HCT116 (cell line): ENCODE results near the gene CDH16.

ENCODE experiments used
- ATF3 ChIP-seq: IDR thresholded peaks from 2 replicates; pipeline ENCODE4 v1.6.1; 2012
- CBX3 ChIP-seq: IDR thresholded peaks from 2 replicates; pipeline ENCODE4 v1.6.1; 2012; ENCODE audit warnings: low read depth
- EGR1 ChIP-seq: IDR thresholded peaks from 2 replicates; pipeline ENCODE4 v1.6.1; 2012; ENCODE audit warnings: low read depth
- ELF1 ChIP-seq: IDR thresholded peaks from 2 replicates; pipeline ENCODE4 v1.6.1; 2012; ENCODE audit warnings: low read depth, borderline replicate concordance
- EZH2 ChIP-seq: fragments of 200-600 bp; sonication (generic); IDR thresholded peaks from 2 replicates; pipeline ENCODE4 v1.6.1; 2017; ENCODE audit warnings: antibody characterized with exemption, mixed run types
- FOSL1 ChIP-seq: IDR thresholded peaks from 2 replicates; pipeline ENCODE4 v1.6.1; 2012; ENCODE audit warnings: low read depth
- MAX ChIP-seq: IDR thresholded peaks from 2 replicates; pipeline ENCODE4 v1.6.1; 2012
- POLR2A ChIP-seq: IDR thresholded peaks from 2 replicates; pipeline ENCODE4 v1.7.0; 2011; ENCODE audit warnings: borderline replicate concordance; ENCODE audit not compliant: insufficient read depth, insufficient read length; ENCODE audit errors: extremely low read depth
- POLR2AphosphoS5 ChIP-seq: IDR thresholded peaks from 2 replicates; pipeline ENCODE4 v1.6.1; 2011; ENCODE audit warnings: mild to moderate bottlenecking, low read depth, low read length, moderate library complexity
- SRF ChIP-seq: IDR thresholded peaks from 2 replicates; pipeline ENCODE4 v1.6.1; 2012; ENCODE audit warnings: low read depth
- TCF7L2 ChIP-seq: IDR thresholded peaks from 2 replicates; pipeline ENCODE4 v1.7.0; 2011; ENCODE audit warnings: borderline replicate concordance, inconsistent platforms; ENCODE audit not compliant: insufficient read depth, insufficient read length; ENCODE audit errors: extremely low read depth
- YY1 ChIP-seq: IDR thresholded peaks from 2 replicates; pipeline ENCODE4 v1.6.1; 2011; ENCODE audit warnings: low read length, low read depth, moderate library complexity, mild to moderate bottlenecking; ENCODE audit not compliant: insufficient replicate concordance; ENCODE audit errors: extremely low read depth
- TF ChIP-seq, protein P1 (sequence below), 3 experiments: fragments of 200-600 bp in 1 of 3; sonication (generic) in 1 of 3; IDR thresholded peaks in 2 of 3; conservative IDR thresholded peaks in 1 of 3; 2 replicates each; pipeline ENCODE4 v1.5.1; 2012 to 2017; ENCODE audit warnings: low read depth in 2 of 3, low read length in 2 of 3, antibody characterized with exemption in 1 of 3, borderline replicate concordance in 1 of 3, control low read depth in 1 of 3, mild to moderate bottlenecking in 1 of 3, mixed read lengths in 1 of 3, mixed run types in 1 of 3, moderate library complexity in 1 of 3; ENCODE audit not compliant: insufficient read depth in 1 of 3

DNA sequence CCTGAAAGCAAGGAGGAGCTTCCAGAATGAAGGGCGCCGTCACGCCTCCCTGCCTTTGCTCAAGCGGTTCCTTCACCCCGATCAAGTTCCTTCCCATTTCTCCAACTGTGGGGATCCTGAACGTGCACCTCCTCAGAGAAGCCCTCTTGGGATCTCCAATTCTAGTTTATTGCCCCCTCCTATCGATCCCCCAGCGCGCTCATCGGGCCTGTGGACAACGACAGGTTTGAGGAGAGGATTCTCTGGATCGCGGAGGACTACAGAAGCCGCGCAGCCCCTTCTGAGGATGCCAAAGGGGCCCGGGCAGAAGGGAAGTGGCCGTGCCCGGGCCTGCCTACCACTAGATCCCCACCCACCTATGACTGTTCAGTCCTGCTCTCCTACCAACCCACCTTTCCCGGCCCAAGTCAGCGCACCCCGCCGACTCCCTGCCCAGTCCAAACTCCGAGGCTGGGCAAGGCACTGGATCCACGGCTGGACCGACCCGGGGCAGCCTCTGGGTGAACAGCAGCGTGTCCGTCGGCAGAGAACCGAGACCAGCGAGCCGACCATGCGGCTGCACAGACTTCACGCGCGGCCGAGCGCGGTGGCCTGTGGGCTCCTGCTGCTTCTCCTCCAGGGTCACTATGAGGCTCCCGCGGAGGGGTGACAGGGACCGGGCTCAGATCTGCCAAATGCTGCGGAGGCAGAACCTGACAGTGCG, 29.6 kb upstream of the CDH16 start:
- TF ChIP-seq, protein P1, sequence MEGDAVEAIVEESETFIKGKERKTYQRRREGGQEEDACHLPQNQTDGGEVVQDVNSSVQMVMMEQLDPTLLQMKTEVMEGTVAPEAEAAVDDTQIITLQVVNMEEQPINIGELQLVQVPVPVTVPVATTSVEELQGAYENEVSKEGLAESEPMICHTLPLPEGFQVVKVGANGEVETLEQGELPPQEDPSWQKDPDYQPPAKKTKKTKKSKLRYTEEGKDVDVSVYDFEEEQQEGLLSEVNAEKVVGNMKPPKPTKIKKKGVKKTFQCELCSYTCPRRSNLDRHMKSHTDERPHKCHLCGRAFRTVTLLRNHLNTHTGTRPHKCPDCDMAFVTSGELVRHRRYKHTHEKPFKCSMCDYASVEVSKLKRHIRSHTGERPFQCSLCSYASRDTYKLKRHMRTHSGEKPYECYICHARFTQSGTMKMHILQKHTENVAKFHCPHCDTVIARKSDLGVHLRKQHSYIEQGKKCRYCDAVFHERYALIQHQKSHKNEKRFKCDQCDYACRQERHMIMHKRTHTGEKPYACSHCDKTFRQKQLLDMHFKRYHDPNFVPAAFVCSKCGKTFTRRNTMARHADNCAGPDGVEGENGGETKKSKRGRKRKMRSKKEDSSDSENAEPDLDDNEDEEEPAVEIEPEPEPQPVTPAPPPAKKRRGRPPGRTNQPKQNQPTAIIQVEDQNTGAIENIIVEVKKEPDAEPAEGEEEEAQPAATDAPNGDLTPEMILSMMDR (IDR thresholded peaks at IDR 0.05 in 2 of 3, conservative IDR thresholded peaks at IDR 0.05 in 1 of 3; ENCODE audit: borderline replicate concordance in 1 of 3, insufficient read depth in 1 of 3, low read depth in 2 of 3, low read length in 2 of 3) = no peak
- TF ChIP-seq EZH2 (no peak), TCF7L2 (no peak), MAX (no peak), YY1 (no peak), CBX3 (no peak), POLR2AphosphoS5 (no peak), SRF (no peak), POLR2A (no peak), FOSL1 (no peak), EGR1 (no peak), ELF1 (no peak), ATF3 (no peak)
